Stimulated activated CD8-positive, alpha-beta memory T cell treated with anti-CD3 and anti-CD28 coated beads, Interleukin-4, amount 100 ng/mL, for 48 hours (primary cell): ENCODE measurements around the gene OR51M1.
"Not testable (repeated sequence)": the region's sequence is repeated elsewhere in the genome, so short reads cannot be mapped to it uniquely, and the experiment has no call there.

Source experiments
- DNase-seq: peaks from one replicate; pipeline ENCODE4 v3.0.0-alpha.2; 2020

Gene OR51M1, protein sequence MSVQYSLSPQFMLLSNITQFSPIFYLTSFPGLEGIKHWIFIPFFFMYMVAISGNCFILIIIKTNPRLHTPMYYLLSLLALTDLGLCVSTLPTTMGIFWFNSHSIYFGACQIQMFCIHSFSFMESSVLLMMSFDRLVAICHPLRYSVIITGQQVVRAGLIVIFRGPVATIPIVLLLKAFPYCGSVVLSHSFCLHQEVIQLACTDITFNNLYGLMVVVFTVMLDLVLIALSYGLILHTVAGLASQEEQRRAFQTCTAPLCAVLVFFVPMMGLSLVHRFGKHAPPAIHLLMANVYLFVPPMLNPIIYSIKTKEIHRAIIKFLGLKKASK

DNA sequence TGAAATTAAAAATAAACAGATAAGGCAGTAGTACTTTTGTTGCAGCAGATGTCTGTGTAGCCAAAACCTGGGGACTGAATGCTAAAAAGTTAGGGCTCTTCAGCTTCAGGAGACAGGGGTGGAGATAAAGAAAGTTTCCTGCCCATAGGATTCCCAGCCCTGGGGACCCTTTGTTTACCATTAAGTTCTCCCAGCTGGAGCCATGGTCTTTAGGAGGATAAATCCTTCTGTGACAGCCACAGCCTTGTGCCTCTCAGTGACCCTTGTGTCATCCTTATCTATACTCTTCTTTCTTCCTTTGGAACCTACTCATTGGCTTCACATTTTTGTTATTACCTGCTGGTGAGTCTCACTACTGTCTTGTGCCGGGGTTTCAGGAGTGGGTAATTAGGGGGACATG lies at the start of gene OR51M1:
Gene OR51M1, plus strand, starts transcription at position 237 of the 400 bp plus-strand sequence. CDS start 5,587 bp downstream, outside the sequence.
- no peak for DNase-seq

DNA sequence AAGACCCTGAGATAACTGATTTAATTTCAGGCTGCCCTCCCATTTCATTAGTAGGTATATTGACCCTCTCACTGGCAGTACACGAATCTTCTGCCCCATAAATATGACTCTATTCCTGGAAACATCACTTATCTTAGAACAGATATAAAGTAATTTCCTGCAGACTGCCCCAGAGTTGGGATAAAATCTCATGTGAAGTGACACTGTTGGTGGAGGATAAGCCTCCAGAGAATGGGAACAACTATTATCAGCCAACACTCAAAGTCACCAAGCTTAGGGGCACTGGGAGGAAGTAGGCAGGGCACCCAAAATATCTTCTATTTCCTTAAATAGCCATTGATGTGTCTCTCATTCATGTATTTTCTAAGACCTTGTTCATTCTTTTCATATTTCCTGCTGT lies 48.4 kb upstream of the OR51M1 start:
- DNase-seq, result no peak

DNA sequence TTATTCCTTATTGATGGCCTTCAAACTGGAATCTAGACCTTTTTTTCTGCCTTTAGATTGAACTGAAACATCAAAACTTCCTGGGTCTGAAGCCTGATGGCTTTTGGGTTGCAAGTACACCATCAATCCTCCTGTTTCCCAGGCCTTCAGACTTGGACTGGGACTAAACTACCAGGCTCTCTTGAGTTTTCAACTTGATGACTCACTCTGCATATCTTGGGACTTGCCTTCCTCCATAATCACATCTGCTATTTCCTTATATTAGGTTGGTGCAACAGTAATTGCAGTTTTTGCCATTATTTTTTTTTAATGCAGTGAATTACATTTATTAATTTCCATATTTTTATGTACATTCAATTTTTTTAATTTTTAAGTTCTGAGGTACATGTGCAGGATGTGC lies 47.3 kb upstream of the OR51M1 start:
- DNase-seq, result no peak

DNA sequence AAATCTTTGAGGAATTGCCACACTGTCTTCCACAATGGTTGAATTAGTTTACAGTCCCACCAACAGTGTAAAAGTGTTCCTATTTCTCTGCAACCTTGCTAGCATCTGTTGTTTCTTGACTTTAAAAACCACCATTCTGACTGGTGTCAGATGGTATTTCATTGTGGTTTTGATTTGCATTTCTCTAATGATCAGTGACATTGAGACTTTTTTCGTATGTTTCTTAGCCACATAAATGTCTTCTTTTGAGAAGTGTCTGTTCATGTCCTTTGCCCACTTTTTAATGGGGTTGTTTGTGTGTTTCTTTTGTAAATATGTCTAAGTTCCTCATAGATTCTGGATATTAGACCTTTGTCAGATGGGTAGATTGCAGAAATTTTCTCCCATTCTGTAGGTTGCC lies 46.4 kb upstream of the OR51M1 start:
- not testable (repeated sequence) for DNase-seq

DNA sequence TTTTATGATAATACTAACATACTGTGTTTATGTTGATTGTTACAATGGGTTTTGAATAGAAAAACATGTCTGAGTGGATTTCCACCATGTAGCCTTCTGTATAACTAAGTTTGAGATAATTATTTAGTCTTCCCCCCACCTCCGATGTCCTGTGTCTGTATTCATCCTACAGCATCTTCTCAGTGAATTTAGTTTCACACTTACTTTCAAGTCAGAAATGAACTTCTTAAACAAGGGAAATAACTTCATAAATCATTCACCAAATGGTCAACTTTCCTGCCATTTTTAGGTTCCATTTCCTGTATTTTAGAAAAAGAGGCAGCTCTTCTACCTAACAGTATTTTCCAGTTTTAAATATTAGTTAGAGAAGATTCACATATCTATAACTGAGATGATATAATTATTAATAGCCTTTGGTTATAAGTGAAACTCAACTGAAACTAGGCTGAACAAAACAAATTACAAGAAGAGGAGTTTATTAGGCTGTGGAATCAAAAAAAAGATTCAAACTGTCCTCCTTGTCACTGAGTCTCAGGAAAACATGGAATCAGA lies 43.8 kb upstream of the OR51M1 start:
- DNase-seq, result no peak

DNA sequence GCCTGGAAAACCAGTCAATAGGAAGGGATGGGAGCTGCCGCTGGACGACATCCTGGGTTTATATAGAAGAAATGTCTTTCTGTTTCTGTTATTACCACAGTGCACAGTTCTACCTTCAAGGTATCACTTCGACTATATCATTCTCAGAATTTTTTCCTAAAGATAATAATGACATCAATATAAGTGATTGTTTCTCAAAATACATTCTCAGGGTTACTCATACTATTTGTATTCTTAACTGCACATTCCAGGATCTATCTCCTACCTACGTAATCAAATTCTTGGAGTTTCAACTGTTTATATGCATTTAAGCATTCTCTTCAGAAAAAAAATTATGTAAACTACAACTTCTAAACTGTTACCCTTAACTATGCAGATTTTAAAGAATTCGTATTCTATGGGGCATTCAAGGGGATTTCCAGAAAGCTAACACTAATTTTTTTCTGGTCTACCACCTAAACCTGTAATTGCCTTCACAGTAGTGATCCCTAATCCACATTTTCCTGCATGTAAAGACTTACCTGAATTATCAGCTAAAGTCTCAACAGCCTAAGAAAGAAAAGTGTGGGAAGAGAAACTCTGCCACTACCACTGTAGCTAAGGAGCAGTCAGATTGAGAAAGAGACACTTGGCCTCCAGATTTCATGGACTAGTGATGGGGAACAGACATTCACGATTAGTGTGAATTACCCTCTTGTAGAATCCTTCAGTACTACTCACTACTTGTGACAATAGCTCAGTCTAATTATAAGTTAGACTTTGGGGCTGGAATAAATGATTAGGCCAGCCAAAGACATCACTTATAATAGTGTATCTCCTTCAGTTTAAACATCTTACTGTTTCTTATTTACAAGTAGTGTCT lies 39.9 kb upstream of the OR51M1 start, which contains the start of gene OR51B5:
Gene OR51B5, minus strand, starts transcription at position 51 of the 862 bp plus-strand sequence. Its CDS starts 0 bp downstream, at position 51.
- no peak for DNase-seq

DNA sequence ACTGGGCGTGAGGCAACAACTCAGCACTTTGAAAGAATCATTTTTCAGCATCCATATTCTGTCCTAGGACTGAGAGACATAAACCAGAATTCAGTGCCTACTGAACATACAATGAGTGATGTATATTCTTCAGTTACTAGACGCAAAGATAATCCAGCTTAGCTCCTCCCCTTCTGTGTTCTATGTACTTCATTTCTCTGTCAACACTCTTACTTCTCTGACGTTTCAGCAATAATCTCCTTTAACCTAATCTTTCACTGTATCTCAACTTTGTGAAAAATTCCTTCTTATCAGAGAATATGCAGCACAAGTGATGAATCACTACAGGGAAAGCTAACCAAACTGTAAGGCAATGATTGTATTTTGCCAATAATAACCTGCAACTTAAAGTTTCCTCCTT lies 37.8 kb upstream of the OR51M1 start:
- DNase-seq, result no peak

DNA sequence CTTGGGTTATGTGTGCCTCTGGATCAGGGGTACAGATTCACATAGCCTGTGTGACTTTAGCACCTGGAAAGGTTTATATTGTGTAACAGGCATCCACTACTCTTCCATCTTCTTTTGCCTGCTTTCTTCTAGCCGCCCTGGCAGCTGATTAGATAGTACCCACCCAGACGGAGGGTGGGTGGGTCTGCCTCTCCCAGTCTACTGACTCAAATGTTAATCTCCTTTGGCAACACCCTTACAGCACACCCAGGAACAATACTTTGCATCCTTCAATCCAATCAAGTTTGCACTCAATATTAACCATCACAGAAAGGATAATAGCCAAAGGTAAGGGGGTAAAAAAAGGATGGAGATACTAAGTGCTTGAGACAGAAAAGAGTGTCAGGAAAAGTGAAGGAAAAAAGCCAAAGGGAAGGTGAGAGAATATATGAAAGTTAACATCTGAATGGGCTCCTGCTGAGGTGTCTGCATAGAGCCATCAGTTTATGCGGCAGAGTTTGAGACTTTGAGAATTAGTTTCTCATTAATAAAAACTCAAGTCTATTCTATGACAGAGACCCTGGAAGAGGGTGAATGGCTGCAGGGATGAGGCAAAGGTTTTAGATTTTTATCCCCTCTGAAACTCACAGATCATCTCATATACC lies 34.9 kb upstream of the OR51M1 start:
- DNase-seq, result no peak

DNA sequence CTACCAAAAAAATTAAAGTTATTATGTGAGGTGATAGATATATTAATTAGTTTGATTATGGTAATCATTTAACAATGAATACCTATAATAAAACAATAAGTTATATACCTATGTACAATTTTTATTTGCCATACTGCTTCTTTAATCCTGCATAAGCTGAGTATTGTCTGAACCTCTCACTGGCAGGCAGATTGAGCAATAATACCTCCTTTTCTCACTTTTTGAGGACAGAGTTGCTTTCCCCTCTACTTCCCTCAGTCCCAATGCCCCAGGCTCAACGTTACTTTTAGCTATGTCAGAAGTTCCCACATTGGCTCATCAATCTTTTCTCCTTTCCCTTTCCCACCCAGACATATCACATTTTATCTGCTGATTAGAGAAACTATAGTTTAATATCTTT lies 34.1 kb upstream of the OR51M1 start:
- DNase-seq, result no peak

DNA sequence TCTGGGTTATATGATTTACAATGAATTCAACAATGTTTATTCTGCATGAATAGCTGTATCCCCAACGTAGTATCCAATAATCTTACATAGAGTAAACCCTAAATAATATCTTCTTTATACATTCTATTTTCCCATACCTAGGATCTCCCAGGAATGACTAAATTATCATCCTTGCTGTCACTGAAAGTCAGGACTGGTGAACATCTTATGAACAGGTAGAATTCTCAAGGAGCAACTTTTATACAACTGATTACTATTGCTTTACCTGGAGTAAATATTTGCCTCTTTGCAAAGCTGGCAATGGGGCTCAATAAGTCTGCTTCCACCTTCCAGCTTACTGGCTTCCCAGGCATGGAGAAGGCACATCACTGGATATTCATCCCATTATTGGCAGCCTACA lies 32.4 kb upstream of the OR51M1 start, which contains the start of gene OR51B6:
Gene OR51B6, plus strand, starts transcription at position 301 of the 400 bp plus-strand sequence. Its CDS starts 0 bp downstream, at position 301.
- DNase-seq, result no peak

DNA sequence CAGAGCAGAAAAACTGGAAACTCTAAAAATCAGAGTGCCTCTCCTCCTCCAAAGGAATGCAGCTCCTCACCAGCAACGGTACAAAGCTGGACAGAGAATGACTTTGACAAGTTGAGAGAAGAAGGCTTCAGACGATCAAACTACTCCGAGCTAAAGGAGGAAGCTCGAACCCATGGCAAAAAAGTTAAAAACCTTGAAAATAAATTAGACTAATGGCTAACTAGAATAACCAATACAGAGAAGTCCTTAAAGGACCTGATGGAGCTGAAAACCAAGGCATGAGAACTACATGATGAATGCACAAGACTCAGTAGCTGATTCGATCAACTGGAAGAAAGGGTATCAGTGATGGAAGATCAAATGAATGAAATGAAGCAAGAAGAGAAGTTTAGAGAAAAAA lies 27.6 kb upstream of the OR51M1 start:
- DNase-seq, result not testable (repeated sequence)

DNA sequence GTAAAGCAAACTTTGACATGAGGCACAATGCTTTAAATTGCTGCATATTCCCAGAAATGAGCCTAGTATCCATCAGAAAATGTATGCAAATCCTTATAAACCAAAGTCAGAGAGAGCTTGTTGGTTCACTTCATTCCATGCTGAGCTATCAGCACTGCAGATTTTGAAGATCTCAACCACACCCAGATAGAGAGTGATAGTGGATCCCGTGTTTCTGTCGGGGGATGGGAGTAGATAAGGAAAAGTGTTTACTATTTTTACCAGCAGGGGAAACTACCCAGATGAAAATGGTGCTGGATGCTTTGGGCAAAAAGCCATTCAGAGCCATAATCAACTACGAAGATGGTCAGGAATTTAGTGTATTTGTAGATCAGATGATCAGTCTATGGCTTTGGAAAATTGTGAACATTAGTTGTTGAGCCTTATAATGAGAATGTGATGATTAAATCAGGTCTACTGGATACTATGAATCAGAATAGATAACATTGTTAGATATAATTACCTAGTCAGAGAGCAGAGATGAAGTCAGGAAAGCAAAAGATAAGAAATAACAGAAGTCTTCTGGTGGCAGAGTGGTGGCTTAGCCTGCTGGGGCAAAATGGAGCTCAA lies 21.5 kb upstream of the OR51M1 start:
- DNase-seq, result no peak

DNA sequence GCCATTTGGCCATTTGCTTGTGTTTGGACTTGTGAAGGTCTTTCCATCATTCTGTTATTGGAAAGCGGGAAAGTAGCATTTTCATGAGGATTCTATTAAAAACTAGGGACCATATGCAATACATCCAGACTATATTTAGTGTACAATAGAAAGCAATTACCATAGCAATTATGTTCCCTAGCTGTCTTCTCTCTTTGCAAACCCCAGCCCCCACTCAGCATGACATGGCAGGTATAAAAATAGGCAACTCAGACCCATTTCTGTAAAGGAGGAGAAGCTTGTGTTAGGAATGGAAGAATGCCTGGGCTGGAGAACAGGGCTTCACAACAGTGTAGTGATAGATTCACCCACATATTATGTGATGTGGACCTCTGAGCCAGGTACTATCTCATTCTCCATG lies 19.9 kb upstream of the OR51M1 start:
- no peak for DNase-seq

DNA sequence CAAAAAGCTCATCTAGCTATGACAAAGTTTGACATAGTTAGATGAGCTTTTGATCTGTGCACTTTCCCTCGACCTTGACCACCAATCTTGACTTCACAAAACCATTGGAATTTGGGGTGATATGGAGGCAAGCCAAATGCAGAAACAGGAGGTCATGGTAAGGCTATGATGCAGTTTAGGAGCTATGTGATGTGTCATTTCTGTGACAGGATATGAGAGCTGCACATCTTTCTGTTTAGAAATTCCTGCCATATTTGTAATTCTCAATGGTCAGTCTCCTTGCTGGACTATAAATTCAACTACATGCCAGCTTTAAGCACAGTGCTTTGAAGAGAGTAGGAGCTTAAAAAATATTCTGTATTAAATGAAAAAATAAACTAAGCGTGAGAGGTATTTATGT lies 19.4 kb upstream of the OR51M1 start:
- no peak for DNase-seq

DNA sequence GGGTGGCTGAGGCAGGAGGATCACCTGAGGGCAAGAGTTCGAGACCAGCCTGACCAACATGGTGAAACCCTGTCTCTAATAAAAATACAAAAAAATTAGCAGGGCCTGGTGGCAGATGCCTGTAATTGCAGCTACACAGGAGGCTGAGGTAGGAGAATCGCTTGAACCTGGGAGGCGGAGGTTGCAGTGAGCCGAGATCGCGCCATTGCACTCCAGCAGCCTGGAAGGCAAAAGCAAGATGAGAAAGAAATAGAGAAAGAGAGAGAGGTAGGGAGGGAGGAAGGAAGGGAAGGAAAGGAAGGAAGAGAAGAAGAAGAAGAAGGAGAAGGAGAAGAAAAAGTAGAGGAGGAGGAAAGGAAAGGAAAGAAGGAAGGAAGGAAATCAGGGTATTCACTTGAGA lies 17.2 kb upstream of the OR51M1 start:
- DNase-seq, result not testable (repeated sequence)

DNA sequence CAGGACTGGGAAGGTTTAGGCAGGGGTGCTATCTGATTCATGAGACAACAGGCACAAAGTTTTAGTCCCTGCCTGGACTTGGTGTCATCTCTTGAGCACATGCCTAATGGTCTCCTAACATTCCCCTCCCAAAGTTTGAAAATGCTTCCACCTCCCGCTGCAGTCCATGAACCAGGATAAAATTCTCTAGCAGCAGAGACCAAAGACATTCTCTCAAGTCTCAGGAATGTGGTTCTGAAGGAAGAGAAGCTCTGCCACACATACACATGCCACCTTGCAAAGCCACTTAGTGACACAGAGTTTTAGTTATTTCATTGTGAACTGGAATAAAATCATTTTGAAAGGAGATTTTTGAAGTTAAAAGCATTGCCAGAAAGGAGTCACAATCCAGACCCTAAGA lies 16.8 kb upstream of the OR51M1 start:
- no peak for DNase-seq

DNA sequence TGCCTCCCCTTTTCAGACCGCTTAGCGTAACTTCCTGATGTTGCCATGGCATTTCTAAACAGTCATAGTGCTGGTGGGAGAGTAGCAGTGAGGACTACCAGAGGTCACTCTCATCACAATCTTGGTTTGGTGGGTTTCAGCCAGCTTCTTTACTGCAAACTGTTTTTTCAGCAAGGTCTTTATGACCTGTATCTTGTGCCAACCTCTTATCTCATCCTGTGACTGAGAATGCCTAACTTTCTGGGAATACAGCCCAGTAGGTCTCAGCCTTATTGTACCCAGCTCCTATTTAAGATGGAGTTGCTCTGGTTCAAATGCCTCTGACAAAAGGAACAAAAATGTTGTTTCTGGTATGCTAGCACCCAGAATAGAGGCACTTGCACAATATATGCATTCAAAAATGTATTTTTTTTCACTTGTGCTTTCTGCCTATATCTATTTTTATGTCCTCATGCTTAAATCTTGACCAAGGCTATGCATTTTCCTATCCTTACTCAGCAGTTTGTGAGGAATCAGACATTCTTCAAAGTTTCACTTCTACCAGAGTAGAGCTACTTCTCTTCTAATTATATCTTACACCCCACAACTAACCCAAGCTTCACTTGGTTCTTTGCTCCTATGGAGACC lies 16.1 kb upstream of the OR51M1 start:
- DNase-seq, result no peak

DNA sequence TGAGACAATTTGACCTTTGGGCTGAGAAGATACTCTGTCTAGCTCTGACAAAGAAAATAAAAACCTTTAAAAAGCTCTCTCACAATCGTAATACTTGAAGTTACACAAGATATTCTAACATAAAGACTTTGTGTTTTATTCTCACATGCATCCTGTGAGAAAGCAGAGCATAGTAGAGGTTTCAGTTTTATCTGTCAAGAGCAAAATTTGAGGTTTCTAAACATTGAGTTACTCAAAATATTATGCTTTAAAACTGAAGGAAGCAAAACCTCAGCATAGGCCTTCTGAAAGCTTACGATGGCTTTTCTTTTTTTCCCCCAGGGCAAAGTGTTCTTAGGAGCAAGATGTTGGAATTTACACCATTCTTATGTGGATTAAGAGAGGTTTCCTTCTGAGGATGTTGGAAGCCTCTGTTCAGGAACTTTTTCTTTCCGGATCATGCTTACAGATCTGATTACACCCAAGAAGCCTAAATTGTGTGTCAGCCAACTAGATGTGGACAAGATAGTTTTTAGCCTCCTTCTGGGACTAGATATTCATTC lies 15.0 kb upstream of the OR51M1 start:
- DNase-seq, result no peak

DNA sequence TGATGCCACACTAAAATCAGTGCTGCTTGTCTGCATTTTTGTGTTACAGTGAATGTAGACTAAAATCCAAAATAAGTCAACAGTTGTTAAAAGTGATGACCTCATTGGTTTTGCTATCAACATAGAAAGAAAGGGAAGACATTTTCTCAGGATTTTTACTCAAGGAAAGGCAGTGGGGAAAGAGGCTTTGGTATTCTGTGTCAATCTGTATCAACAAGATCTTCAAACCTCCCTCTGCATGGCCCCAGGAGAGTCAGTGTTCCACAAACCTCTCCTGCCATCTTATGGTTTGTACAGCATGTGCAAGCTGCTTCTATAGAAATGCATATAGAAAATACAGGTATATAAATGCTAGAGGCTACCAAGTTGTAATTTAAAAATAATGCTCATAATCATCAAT lies 13.8 kb upstream of the OR51M1 start:
- DNase-seq, result no peak

DNA sequence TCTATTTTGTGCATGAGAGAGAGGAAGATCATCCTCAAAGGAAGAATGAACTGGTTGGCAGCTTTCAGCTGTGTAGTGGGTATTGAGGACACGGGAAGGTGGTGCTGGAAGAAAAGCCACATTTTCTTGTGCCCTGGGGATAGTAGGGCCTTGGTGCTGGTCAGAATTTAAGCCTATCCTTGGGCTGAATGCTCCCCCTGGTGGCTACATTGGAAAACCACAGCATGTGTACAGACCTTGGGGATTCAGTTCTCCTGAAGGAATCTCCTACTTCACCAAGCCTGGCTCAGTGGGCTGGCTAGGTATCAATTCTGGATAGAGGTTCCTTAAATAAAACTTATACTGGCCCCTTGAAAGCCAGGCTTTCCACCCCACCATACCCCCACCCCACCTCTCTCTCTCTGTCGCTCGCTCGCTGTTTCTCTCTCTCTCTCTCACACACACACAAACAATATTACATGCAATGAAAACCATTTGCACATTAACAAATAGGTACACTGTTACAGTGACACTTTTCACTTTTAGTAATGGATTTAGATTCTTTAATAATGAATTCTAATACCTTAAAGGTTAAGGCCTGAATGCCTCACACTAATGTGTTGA lies 2.8 kb upstream of the OR51M1 start:
- peak; percentile 47 for DNase-seq

DNA sequence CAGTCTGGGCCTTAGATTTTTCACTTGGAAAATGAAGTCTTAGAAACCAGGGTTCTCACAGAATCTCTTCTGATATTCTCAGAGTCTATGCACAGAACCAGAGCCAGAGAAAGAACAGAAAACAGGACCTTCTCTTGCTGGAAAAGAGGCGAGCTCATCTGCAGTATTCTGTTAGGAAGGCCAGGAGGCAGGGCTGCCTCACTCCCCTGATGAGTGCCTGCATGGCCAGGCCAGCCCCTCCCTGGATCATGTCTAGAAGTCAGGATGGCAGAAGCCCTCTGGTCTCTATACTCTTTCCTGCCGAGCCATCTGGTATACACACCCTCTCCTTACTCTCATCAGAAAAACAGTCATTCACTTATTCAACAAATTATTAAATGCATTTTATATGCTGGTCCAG lies 723 bp downstream of the OR51M1 start:
- DNase-seq, result no peak

DNA sequence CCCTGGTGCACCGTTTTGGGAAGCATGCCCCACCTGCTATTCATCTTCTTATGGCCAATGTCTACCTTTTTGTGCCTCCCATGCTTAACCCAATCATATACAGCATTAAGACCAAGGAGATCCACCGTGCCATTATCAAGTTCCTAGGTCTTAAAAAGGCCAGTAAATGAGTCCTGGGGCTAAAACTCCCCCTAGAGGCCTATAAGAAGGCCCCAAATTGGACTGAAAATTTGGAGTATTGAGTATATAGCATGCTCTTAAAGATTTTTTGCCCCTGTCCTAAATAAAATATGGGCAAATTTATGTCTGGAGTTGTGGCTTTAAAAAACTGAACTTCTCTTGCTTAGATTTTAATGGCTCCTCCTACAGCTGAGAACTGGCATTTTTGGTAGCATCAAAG lies 6.6 kb downstream of the OR51M1 start:
- DNase-seq, result no peak
